Neural progenitor cell (in vitro differentiated cells): ENCODE measurements around the gene TNFRSF21. TPM values are rescaled to one million over a fixed set of nuclear protein-coding genes. Genes with fewer than 3 reads are reported as not detected.

ENCODE experiments used
- DNase-seq: peaks from one replicate; pipeline ENCODE4 v3.0.0-alpha.2; 2016; ENCODE audit warnings: low spot score
- H2AFZ ChIP-seq: fragments of 200-600 bp; sonication (generic); replicated peaks from 2 replicates; pipeline ENCODE4 v1.6.1; 2016; ENCODE audit warnings: antibody characterized with exemption
- H3F3A ChIP-seq: fragments of 200-600 bp; sonication (generic); 2 replicates; pipeline ENCODE4 v1.6.1; 2016; ENCODE audit warnings: antibody characterized with exemption, low read depth
- H3K27ac ChIP-seq: fragments of 200-600 bp; sonication (generic); 2 replicates; pipeline ENCODE4 v1.5.1; 2016; ENCODE audit warnings: mild to moderate bottlenecking
- H3K27me3 ChIP-seq: fragments of 200-600 bp; sonication (generic); 2 replicates; pipeline ENCODE4 v1.6.1; 2016; ENCODE audit warnings: mild to moderate bottlenecking, moderate library complexity
- H3K36me3 ChIP-seq: fragments of 200-600 bp; sonication (generic); 2 replicates; pipeline ENCODE4 v1.5.1; 2016
- H3K4me1 ChIP-seq: fragments of 200-600 bp; sonication (generic); 2 replicates; pipeline ENCODE4 v1.6.1; 2016; ENCODE audit warnings: mixed run types
- H3K4me2 ChIP-seq: fragments of 200-600 bp; sonication (generic); 2 replicates; pipeline ENCODE4 v1.6.1; 2016
- H3K4me3 ChIP-seq: fragments of 200-600 bp; sonication (generic); 2 replicates; pipeline ENCODE4 v1.5.1; 2016
- H3K79me2 ChIP-seq: fragments of 200-600 bp; sonication (generic); 2 replicates; pipeline ENCODE4 v1.6.1; 2016; ENCODE audit warnings: low read depth
- H3K9ac ChIP-seq: fragments of 200-600 bp; sonication (generic); 2 replicates; pipeline ENCODE4 v1.6.1; 2016
- H3K9me3 ChIP-seq: fragments of 200-600 bp; sonication (generic); 2 replicates; pipeline ENCODE4 v1.5.1; 2016; ENCODE audit warnings: low read depth
- H4K20me1 ChIP-seq: fragments of 200-600 bp; sonication (generic); 2 replicates; pipeline ENCODE4 v1.6.1; 2016; ENCODE audit warnings: low read depth
- H3K27ac Mint-ChIP-seq: 3 replicates; pipeline ENCODE4 v1.8.0; 2021; ENCODE audit warnings: mixed read lengths
- H3K27me3 Mint-ChIP-seq: 2 replicates; pipeline ENCODE4 v1.8.0; 2022; ENCODE audit warnings: low read depth, mild to moderate bottlenecking, inconsistent platforms, moderate library complexity, mixed read lengths; ENCODE audit not compliant: insufficient read depth
- H3K36me3 Mint-ChIP-seq: 3 replicates; pipeline ENCODE4 v1.8.0; 2021; ENCODE audit warnings: mixed read lengths
- H3K4me1 Mint-ChIP-seq: 3 replicates; pipeline ENCODE4 v1.8.0; 2021; ENCODE audit warnings: mixed read lengths
- H3K4me3 Mint-ChIP-seq: 3 replicates; pipeline ENCODE4 v1.8.0; 2021; ENCODE audit warnings: mild to moderate bottlenecking, moderate library complexity, mixed read lengths
- H3K9me3 Mint-ChIP-seq: 3 replicates; pipeline ENCODE4 v1.8.0; 2020; ENCODE audit warnings: mixed read lengths
- EZH2 ChIP-seq: fragments of 200-600 bp; sonication (generic); IDR thresholded peaks from 2 replicates; pipeline ENCODE4 v1.6.1; 2017; ENCODE audit warnings: antibody characterized with exemption, mild to moderate bottlenecking, moderate library complexity
- EZH2phosphoT487 ChIP-seq: fragments of 200-600 bp; sonication (generic); IDR thresholded peaks from 2 replicates; pipeline ENCODE4 v1.6.1; 2017; ENCODE audit warnings: antibody characterized with exemption
- total RNA-seq: library from RNA; depleted of rRNA; stranded (reverse); fragments of >200 nt; gene quantifications from 2 replicates; pipeline ENCODE4 v1.2.3, GENCODE V29; 2015; ENCODE audit warnings: low replicate concordance
- TF ChIP-seq, protein P1 (sequence below): fragments of 200-600 bp; sonication (generic); IDR thresholded peaks from 2 replicates; pipeline ENCODE4 v1.5.1; 2017; ENCODE audit warnings: antibody characterized with exemption, mild to moderate bottlenecking

Gene TNFRSF21
- total RNA-seq, 1 donor from 2014 or later, result 16.9 TPM

DNA sequence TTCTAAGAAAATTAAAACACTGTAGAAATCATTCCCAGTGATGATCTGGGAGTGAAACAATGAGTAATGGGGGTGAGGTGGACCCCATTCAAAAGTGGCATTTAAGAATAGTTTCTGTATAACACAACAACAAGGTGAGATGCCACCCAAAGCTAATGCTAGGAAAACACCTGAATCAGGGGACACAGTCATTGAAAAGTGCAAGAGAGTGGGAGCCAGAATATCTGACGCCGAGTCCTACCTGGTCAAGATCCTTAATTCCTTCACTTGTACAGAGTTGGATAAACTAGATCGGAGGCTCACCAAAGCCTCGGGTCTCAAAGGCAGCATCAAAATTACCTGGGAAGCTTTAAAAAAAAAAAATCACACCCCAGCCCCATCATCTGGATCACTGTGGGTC lies 17.7 kb downstream of the TNFRSF21 start:
- H3K79me2 ChIP-seq, result peaks cover 98% of the 10 kb centered on the region
- H3K9me3 Mint-ChIP-seq, result peaks cover 3% of the 10 kb centered on the region
- H3K36me3 ChIP-seq, result no peaks in the 10 kb centered on the region
- H3K4me2 ChIP-seq, result no peak overlapping the region
- H3K9ac ChIP-seq, result no peak overlapping the region
- H3K27me3 Mint-ChIP-seq, result no peaks in the 10 kb centered on the region
- H3K4me3 Mint-ChIP-seq, result no peak overlapping the region
- H4K20me1 ChIP-seq, result peaks cover 16% of the 10 kb centered on the region
- H3K9me3 ChIP-seq, result no peaks in the 10 kb centered on the region
- H3F3A ChIP-seq, result no peaks in the 10 kb centered on the region
- H3K4me1 Mint-ChIP-seq, result peaks cover 24% of the 10 kb centered on the region
- H3K27ac ChIP-seq, result no peak overlapping the region
- H3K27me3 ChIP-seq, result no peaks in the 10 kb centered on the region
- no peak for DNase-seq
- no peak overlapping the region for H3K27ac Mint-ChIP-seq
- H3K4me3 ChIP-seq, result no peak overlapping the region
- H2AFZ ChIP-seq, result no peak overlapping the region
- no peaks in the 10 kb centered on the region for H3K36me3 Mint-ChIP-seq
- peaks cover 59% of the 10 kb centered on the region for H3K4me1 ChIP-seq
- TF ChIP-seq, protein P1, sequence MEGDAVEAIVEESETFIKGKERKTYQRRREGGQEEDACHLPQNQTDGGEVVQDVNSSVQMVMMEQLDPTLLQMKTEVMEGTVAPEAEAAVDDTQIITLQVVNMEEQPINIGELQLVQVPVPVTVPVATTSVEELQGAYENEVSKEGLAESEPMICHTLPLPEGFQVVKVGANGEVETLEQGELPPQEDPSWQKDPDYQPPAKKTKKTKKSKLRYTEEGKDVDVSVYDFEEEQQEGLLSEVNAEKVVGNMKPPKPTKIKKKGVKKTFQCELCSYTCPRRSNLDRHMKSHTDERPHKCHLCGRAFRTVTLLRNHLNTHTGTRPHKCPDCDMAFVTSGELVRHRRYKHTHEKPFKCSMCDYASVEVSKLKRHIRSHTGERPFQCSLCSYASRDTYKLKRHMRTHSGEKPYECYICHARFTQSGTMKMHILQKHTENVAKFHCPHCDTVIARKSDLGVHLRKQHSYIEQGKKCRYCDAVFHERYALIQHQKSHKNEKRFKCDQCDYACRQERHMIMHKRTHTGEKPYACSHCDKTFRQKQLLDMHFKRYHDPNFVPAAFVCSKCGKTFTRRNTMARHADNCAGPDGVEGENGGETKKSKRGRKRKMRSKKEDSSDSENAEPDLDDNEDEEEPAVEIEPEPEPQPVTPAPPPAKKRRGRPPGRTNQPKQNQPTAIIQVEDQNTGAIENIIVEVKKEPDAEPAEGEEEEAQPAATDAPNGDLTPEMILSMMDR, result no peak
- no peak for TF ChIP-seq EZH2
- no peak for TF ChIP-seq EZH2phosphoT487

DNA sequence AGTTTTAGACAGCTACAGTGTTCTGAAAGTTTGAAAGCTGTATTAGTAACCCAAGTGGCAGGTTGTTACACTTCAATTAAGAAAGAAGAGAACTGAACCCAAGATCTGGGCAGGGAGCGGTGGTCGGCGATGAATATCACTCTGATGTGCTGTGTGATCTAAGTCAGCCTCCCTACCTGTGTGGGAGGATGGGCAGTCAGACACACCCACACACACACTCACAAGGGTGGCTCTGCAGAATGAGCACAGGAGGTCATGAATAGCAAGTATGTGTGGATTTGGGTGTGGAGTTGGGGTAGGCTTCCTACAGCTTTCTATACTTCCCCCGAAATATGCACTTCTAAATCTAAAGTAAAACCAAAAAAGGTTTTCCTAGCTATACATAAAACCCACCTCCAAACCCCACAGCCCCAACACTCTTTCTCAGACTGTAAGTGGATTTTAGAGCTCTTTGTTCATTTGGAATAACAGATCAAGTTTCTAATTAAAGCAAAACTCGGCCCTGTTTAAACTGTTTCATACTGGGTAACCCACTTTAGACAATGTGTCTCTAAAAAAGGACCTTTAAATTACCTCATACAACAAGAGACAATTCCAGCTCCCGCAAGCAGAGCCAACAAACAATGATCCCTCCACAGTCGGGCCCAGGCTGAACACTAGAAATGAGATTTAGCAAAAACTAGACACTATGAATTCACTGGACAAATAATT lies 19.4 kb downstream of the TNFRSF21 start:
- Mint-ChIP-seq H3K4me1 (peaks cover 23% of the 10 kb centered on the region), H3K27me3 (no peaks in the 10 kb centered on the region), H3K4me3 (no peak overlapping the region), H3K36me3 (peaks cover 5% of the 10 kb centered on the region), H3K9me3 (peaks cover 3% of the 10 kb centered on the region), H3K27ac (peak overlapping the region; percentile 40)
- Histone ChIP-seq H3F3A (no peaks in the 10 kb centered on the region), H3K36me3 (no peaks in the 10 kb centered on the region), H3K27ac (peak overlapping the region; percentile 5), H3K27me3 (no peaks in the 10 kb centered on the region), H3K9me3 (no peaks in the 10 kb centered on the region), H4K20me1 (peaks cover 11% of the 10 kb centered on the region), H2AFZ (no peak overlapping the region), H3K4me2 (peak overlapping the region; percentile 54), H3K79me2 (peaks cover 85% of the 10 kb centered on the region), H3K9ac (no peak overlapping the region), H3K4me3 (no peak overlapping the region), H3K4me1 (peaks cover 45% of the 10 kb centered on the region)
- DNase-seq, result no peak
- TF ChIP-seq, protein P1, result no peak
- TF ChIP-seq EZH2 (no peak), EZH2phosphoT487 (no peak)

DNA sequence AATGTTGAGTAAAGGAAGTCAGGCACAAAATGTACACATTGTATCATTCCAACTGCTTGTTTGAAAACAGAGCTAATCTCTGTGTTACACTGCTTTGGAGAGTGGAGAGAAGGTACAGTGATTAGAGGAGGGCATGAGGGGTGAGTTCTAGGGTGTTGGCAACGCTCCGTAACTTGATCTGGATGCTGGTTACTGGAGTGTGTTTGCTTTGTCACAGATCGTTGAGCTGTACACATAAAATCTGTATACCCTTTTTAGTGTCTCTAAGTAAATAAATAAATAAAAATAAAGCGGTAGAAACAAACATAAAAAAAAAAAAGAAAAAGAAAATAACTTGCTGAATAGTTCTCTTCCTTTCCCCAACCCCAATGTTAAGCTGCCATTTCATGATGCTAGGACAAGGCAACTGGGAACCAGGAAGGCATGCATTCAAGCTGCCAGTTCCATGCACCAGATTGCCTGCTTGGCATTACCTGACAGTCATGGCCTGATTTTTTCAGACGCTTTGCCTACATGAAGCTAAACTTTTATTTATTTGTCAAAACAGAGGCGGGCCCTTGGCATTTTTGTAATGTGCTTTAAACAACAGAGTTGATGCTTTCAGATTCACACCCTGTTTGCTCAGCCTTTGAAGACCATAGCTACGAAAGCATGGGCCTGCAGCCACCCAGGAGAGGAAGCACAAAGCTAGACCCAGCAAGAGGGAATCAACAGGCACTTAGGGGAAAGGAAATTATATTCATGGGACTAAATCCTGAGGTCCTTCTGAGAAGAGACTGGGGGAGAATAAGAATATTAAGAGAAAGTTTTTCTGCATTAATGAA lies 21.2 kb downstream of the TNFRSF21 start:
- Mint-ChIP-seq H3K4me1 (peaks cover 17% of the 10 kb centered on the region), H3K9me3 (no peaks in the 10 kb centered on the region), H3K27ac (no peak overlapping the region), H3K4me3 (no peak overlapping the region), H3K27me3 (no peaks in the 10 kb centered on the region), H3K36me3 (peaks cover 19% of the 10 kb centered on the region)
- TF ChIP-seq EZH2phosphoT487, result no peak
- TF ChIP-seq, protein P1, result no peak
- TF ChIP-seq EZH2, result no peak
- Histone ChIP-seq H3K36me3 (no peaks in the 10 kb centered on the region), H2AFZ (no peak overlapping the region), H3K79me2 (peaks cover 67% of the 10 kb centered on the region), H4K20me1 (no peaks in the 10 kb centered on the region), H3K9me3 (no peaks in the 10 kb centered on the region), H3K9ac (no peak overlapping the region), H3K27me3 (no peaks in the 10 kb centered on the region), H3F3A (no peaks in the 10 kb centered on the region), H3K4me1 (peaks cover 37% of the 10 kb centered on the region), H3K27ac (peak overlapping the region; percentile 31), H3K4me2 (no peak overlapping the region), H3K4me3 (no peak overlapping the region)
- DNase-seq, result no peak
